CD4-positive, alpha-beta T cell (primary cell): ENCODE results near the gene ATP2B1. TPM values are rescaled to one million over a fixed set of nuclear protein-coding genes. Genes with fewer than 3 reads are reported as not detected.

ENCODE experiments used
- ATAC-seq: fragments of 200-7000 bp; cut with Tn5 transposase; one replicate; pipeline ENCODE4 v1.10.0; 2022; ENCODE audit warnings: mild to moderate bottlenecking; ENCODE audit not compliant: poor library complexity
- CTCF ChIA-PET: fragments of 350-600 bp; sonication (Branson Sonifier 250); formaldehyde crosslinking; loops from one replicate; lab custom pipeline; 2021; ENCODE audit warnings: antibody characterized with exemption, inconsistent platforms; lab: Charles Lee
- POLR2A ChIA-PET: fragments of 350-600 bp; sonication (Branson Sonifier 250); formaldehyde crosslinking; loops from one replicate; lab custom pipeline; 2021; ENCODE audit warnings: antibody characterized with exemption, inconsistent platforms; lab: Charles Lee
- DNase-seq, 14 experiments: peaks; one replicate each; pipeline ENCODE4 v3.0.0-alpha.2; 2013 to 2020; ENCODE audit warnings: mixed read lengths in 2 of 14
- H3K27ac ChIP-seq, 2 donors: one replicate each; pipeline versions ENCODE4 v1.5.1 to v1.7.0; 2013; ENCODE audit warnings: low read length in 2 of 2, low read depth in 1 of 2, mild to moderate bottlenecking in 1 of 2
- H3K27me3 ChIP-seq, 2 experiments: 1 replicate in 1 of 2; 2 replicates in 1 of 2; pipeline versions ENCODE4 v1.6.1 to v1.7.0; 2013; ENCODE audit warnings: low read length in 2 of 2, control low read depth in 1 of 2, mild to moderate bottlenecking in 1 of 2, moderate library complexity in 1 of 2; ENCODE audit not compliant: insufficient read depth in 2 of 2, control insufficient read depth in 1 of 2
- H3K36me3 ChIP-seq: one replicate; pipeline ENCODE4 v1.6.1; 2013; ENCODE audit warnings: low read length, control low read depth; ENCODE audit not compliant: insufficient read depth
- H3K4me1 ChIP-seq: one replicate; pipeline ENCODE4 v1.6.1; 2013; ENCODE audit warnings: low read length, control low read depth; ENCODE audit not compliant: insufficient read depth
- H3K4me3 ChIP-seq: one replicate; pipeline ENCODE4 v1.5.1; 2013; ENCODE audit warnings: mild to moderate bottlenecking, low read length, moderate library complexity
- H3K9me3 ChIP-seq, 2 experiments: 1 replicate in 1 of 2; 2 replicates in 1 of 2; pipeline versions ENCODE4 v1.6.1 to v1.7.0; 2013; ENCODE audit warnings: low read length in 2 of 2, mild to moderate bottlenecking in 2 of 2, control low read depth in 1 of 2, moderate library complexity in 1 of 2; ENCODE audit not compliant: control insufficient read depth in 1 of 2, insufficient read depth in 1 of 2
- H3K27ac Mint-ChIP-seq: one replicate; pipeline ENCODE4 v1.8.0; 2020; ENCODE audit warnings: mixed read lengths
- H3K27me3 Mint-ChIP-seq: one replicate; pipeline ENCODE4 v1.8.0; 2021; ENCODE audit warnings: mixed read lengths
- H3K36me3 Mint-ChIP-seq: one replicate; pipeline ENCODE4 v1.8.0; 2021; ENCODE audit warnings: low read depth, mixed read lengths
- H3K4me1 Mint-ChIP-seq: one replicate; pipeline ENCODE4 v1.8.0; 2021; ENCODE audit warnings: low read depth, mixed read lengths
- H3K4me3 Mint-ChIP-seq: one replicate; pipeline ENCODE4 v1.8.0; 2020; ENCODE audit warnings: mild to moderate bottlenecking, mixed read lengths
- H3K9me3 Mint-ChIP-seq: one replicate; pipeline ENCODE4 v1.8.0; 2020; ENCODE audit warnings: mixed read lengths
- CTCF ChIP-seq: fragments of 200-600 bp; IDR thresholded peaks from one replicate; pipeline ENCODE4 v1.8.0; 2022; ENCODE audit warnings: antibody characterized with exemption, mild to moderate bottlenecking
- intact Hi-C, 2 experiments: fragments of 100-400 bp; cut with DNase I in 1 of 2; cut with micrococcal nuclease in 1 of 2; formaldehyde crosslinking; loops; one replicate each; pipeline versions ENCODE4 v1.15.1 to v1.9.0; 2023 to 2025; cut with DNase I, micrococcal nuclease
- total RNA-seq, 174 experiments: library from RNA in 2 of 174; stranded (reverse) in 2 of 174; gene quantifications; one replicate each; pipeline ENCODE4 v1.2.3 and lab custom pipeline; 2021 to 2026

Gene ATP2B1
- total RNA-seq, 2 experiments from 2014 or later, result 98.2 to 100 TPM

GRCh38 chr12:89742337-89743022 lies 33.8 kb upstream of the ATP2B1 start:
- Mint-ChIP-seq H3K36me3 (peaks cover 23% of the 10 kb centered on the region), H3K4me1 (no peaks in the 10 kb centered on the region), H3K27ac (no peak overlapping the region), H3K4me3 (no peak overlapping the region), H3K9me3 (peaks cover 16% of the 10 kb centered on the region), H3K27me3 (no peaks in the 10 kb centered on the region)
- POLR2A ChIA-PET, result interaction anchor here (0.7 kb wide), 1 partner anchor 390 kb away, joined by 4 read pairs; the partner anchor contains the start of gene DUSP6
- no peaks in the 10 kb centered on the region for H3K4me1 ChIP-seq
- DNase-seq (no peak), ATAC-seq (no peak)
- TF ChIP-seq CTCF, result no peak
- peaks cover 4 to 16% of the 10 kb centered on the region in 2 experiments for H3K9me3 ChIP-seq
- no peak overlapping the region for H3K4me3 ChIP-seq
- intact Hi-C loops, result no loop called here
- H3K27ac ChIP-seq, result no peak overlapping the region
- H3K27me3 ChIP-seq, result no peaks in the 10 kb centered on the region
- H3K36me3 ChIP-seq, result no peaks in the 10 kb centered on the region
- CTCF ChIA-PET, result no interaction called here

GRCh38 chr12:89740943-89741342 lies 32.3 kb upstream of the ATP2B1 start:
- no peak for TF ChIP-seq CTCF
- no peaks in the 10 kb centered on the region for H3K27me3 Mint-ChIP-seq
- Histone ChIP-seq H3K36me3 (no peaks in the 10 kb centered on the region), H3K9me3 (peaks cover 4 to 16% of the 10 kb centered on the region in 2 experiments), H3K27me3 (no peaks in the 10 kb centered on the region), H3K27ac (no peak overlapping the region), H3K4me3 (no peak overlapping the region), H3K4me1 (no peaks in the 10 kb centered on the region)
- H3K36me3 Mint-ChIP-seq, result peaks cover 24% of the 10 kb centered on the region
- no peak overlapping the region for H3K4me3 Mint-ChIP-seq
- no peaks in the 10 kb centered on the region for H3K4me1 Mint-ChIP-seq
- H3K27ac Mint-ChIP-seq, result no peak overlapping the region
- DNase-seq, result no peak
- ChIA-PET POLR2A (no interaction called here), CTCF (no interaction called here)
- H3K9me3 Mint-ChIP-seq, result peaks cover 16% of the 10 kb centered on the region
- ATAC-seq, result no peak
- intact Hi-C loops, result no loop called here

DNA sequence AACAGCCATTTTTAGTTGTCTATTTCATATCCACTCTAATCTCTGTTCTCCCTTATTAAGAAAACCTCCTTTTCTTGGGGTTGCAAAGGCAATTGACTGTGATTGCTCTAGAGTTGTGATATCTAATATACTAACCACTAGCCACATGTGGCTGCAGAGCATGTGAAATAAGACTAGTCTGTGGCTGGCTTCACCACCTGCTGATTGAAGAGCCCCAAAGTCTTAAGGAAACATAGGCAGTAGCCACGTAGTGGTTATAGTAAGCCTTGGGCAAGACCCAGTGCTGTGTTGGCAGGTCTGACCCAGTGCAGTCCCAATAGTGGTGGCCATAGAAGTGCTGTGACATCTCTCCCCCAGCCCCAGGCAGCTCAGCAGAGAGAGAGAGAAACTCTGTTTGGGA lies 28.4 kb upstream of the ATP2B1 start:
- POLR2A ChIA-PET, result no interaction called here
- peak in 1 of 14 experiments; percentile 10 for DNase-seq
- no peak overlapping the region for H3K4me3 ChIP-seq
- Mint-ChIP-seq H3K27ac (no peak overlapping the region), H3K4me1 (peaks cover 7% of the 10 kb centered on the region), H3K27me3 (no peaks in the 10 kb centered on the region), H3K9me3 (peaks cover 13% of the 10 kb centered on the region), H3K36me3 (peaks cover 24% of the 10 kb centered on the region), H3K4me3 (no peak overlapping the region)
- H3K27ac ChIP-seq, result no peak overlapping the region
- no peak for TF ChIP-seq CTCF
- intact Hi-C loops, result no loop called here
- H3K27me3 ChIP-seq, result no peaks in the 10 kb centered on the region
- H3K9me3 ChIP-seq, result peaks cover 0 to 16% of the 10 kb centered on the region in 2 experiments
- no peak for ATAC-seq
- H3K4me1 ChIP-seq, result no peaks in the 10 kb centered on the region
- CTCF ChIA-PET, result no interaction called here
- no peaks in the 10 kb centered on the region for H3K36me3 ChIP-seq
